DND-41 (cell line): ENCODE data around the gene KLF6.

ENCODE experiments used
- CTCF ChIP-seq: IDR thresholded peaks from 2 replicates; pipeline ENCODE4 v1.5.1; 2012; ENCODE audit warnings: borderline replicate concordance, low read length, moderate library complexity, mild to moderate bottlenecking; ENCODE audit not compliant: poor library complexity, severe bottlenecking; ENCODE audit errors: extremely low read depth
- EZH2 ChIP-seq: IDR thresholded peaks from 3 replicates; pipeline ENCODE4 v1.6.1; 2012; ENCODE audit warnings: borderline replicate concordance, low read depth, mild to moderate bottlenecking, moderate library complexity, low read length, inconsistent platforms; ENCODE audit not compliant: severe bottlenecking

DNA sequence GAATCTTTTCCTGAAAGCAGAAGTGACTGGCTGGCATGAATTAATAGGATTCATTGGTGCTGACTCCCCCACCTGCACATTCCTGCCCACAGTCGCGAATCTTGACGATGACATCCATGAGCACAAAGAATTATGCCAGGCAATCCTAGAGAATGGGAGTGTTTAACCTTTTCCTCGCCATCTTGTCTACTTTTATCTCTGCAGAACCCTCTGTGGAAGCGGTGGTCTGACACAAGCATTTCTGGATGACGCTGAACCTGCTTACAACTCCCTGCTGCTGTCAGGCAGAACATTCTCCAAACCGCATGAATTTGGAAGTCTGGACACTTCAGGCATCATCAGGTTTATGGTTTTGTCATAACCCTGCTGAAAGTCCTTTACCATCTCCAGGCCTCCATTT lies 36.5 kb downstream of the KLF6 start:
- TF ChIP-seq CTCF (no peak), EZH2 (no peak)
